CD4-positive, alpha-beta T cell (primary cell): ENCODE results near the gene CDH4. TPM values are rescaled to one million over a fixed set of nuclear protein-coding genes. Genes with fewer than 3 reads are reported as not detected.

Source experiments
- ATAC-seq: fragments of 200-7000 bp; cut with Tn5 transposase; one replicate; pipeline ENCODE4 v1.10.0; 2022; ENCODE audit warnings: mild to moderate bottlenecking; ENCODE audit not compliant: poor library complexity
- CTCF ChIA-PET: fragments of 350-600 bp; sonication (Branson Sonifier 250); formaldehyde crosslinking; loops from one replicate; lab custom pipeline; 2021; ENCODE audit warnings: antibody characterized with exemption, inconsistent platforms; lab: Charles Lee
- POLR2A ChIA-PET: fragments of 350-600 bp; sonication (Branson Sonifier 250); formaldehyde crosslinking; loops from one replicate; lab custom pipeline; 2021; ENCODE audit warnings: antibody characterized with exemption, inconsistent platforms; lab: Charles Lee
- DNase-seq, 14 experiments: peaks; one replicate each; pipeline ENCODE4 v3.0.0-alpha.2; 2013 to 2020; ENCODE audit warnings: mixed read lengths in 2 of 14
- H3K27ac ChIP-seq, 2 donors: one replicate each; pipeline versions ENCODE4 v1.5.1 to v1.7.0; 2013; ENCODE audit warnings: low read length in 2 of 2, low read depth in 1 of 2, mild to moderate bottlenecking in 1 of 2
- H3K27me3 ChIP-seq, 2 experiments: 1 replicate in 1 of 2; 2 replicates in 1 of 2; pipeline versions ENCODE4 v1.6.1 to v1.7.0; 2013; ENCODE audit warnings: low read length in 2 of 2, control low read depth in 1 of 2, mild to moderate bottlenecking in 1 of 2, moderate library complexity in 1 of 2; ENCODE audit not compliant: insufficient read depth in 2 of 2, control insufficient read depth in 1 of 2
- H3K36me3 ChIP-seq: one replicate; pipeline ENCODE4 v1.6.1; 2013; ENCODE audit warnings: low read length, control low read depth; ENCODE audit not compliant: insufficient read depth
- H3K4me1 ChIP-seq: one replicate; pipeline ENCODE4 v1.6.1; 2013; ENCODE audit warnings: low read length, control low read depth; ENCODE audit not compliant: insufficient read depth
- H3K4me3 ChIP-seq: one replicate; pipeline ENCODE4 v1.5.1; 2013; ENCODE audit warnings: mild to moderate bottlenecking, low read length, moderate library complexity
- H3K9me3 ChIP-seq, 2 experiments: 1 replicate in 1 of 2; 2 replicates in 1 of 2; pipeline versions ENCODE4 v1.6.1 to v1.7.0; 2013; ENCODE audit warnings: low read length in 2 of 2, mild to moderate bottlenecking in 2 of 2, control low read depth in 1 of 2, moderate library complexity in 1 of 2; ENCODE audit not compliant: control insufficient read depth in 1 of 2, insufficient read depth in 1 of 2
- H3K27ac Mint-ChIP-seq: one replicate; pipeline ENCODE4 v1.8.0; 2020; ENCODE audit warnings: mixed read lengths
- H3K27me3 Mint-ChIP-seq: one replicate; pipeline ENCODE4 v1.8.0; 2021; ENCODE audit warnings: mixed read lengths
- H3K36me3 Mint-ChIP-seq: one replicate; pipeline ENCODE4 v1.8.0; 2021; ENCODE audit warnings: low read depth, mixed read lengths
- H3K4me1 Mint-ChIP-seq: one replicate; pipeline ENCODE4 v1.8.0; 2021; ENCODE audit warnings: low read depth, mixed read lengths
- H3K4me3 Mint-ChIP-seq: one replicate; pipeline ENCODE4 v1.8.0; 2020; ENCODE audit warnings: mild to moderate bottlenecking, mixed read lengths
- H3K9me3 Mint-ChIP-seq: one replicate; pipeline ENCODE4 v1.8.0; 2020; ENCODE audit warnings: mixed read lengths
- intact Hi-C, 2 experiments: fragments of 100-400 bp; cut with DNase I in 1 of 2; cut with micrococcal nuclease in 1 of 2; formaldehyde crosslinking; loops; one replicate each; pipeline versions ENCODE4 v1.15.1 to v1.9.0; 2023 to 2025; cut with DNase I, micrococcal nuclease
- total RNA-seq, 174 experiments: library from RNA in 2 of 174; stranded (reverse) in 2 of 174; gene quantifications; one replicate each; pipeline ENCODE4 v1.2.3 and lab custom pipeline; 2021 to 2026
- TF ChIP-seq, protein P1 (sequence below): fragments of 200-600 bp; IDR thresholded peaks from one replicate; pipeline ENCODE4 v1.8.0; 2022; ENCODE audit warnings: antibody characterized with exemption, mild to moderate bottlenecking

Gene CDH4
- total RNA-seq, 2 experiments from 2014 or later, result 0.11 TPM

DNA sequence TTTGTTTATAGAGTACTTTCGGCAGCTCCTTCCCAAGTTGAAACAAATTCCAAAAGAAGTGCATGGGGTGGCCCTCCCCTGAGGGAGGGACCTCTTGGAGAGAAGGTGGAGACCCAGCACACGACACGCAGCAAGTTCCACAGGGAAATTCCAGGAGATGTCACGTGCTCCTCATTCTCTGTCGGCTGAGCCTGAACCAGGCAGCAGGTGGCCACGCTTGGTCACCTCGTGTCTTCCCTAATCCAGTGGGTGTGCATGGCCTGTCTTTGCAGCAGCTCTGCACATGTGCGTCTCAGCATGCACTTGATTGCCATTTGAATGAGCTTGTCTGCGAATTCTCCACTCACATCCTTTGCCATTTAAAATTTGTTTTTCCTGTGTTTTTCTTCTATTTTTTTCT lies 357.4 kb downstream of the CDH4 start:
- intact Hi-C loops, result no loop called here
- no peaks in the 10 kb centered on the region for H3K4me1 Mint-ChIP-seq
- no peak overlapping the region for H3K27ac Mint-ChIP-seq
- Histone ChIP-seq H3K27ac (no peak overlapping the region), H3K4me1 (no peaks in the 10 kb centered on the region), H3K36me3 (no peaks in the 10 kb centered on the region), H3K27me3 (no peaks in the 10 kb centered on the region), H3K4me3 (no peak overlapping the region), H3K9me3 (peaks cover 0 to 30% of the 10 kb centered on the region in 2 experiments)
- H3K9me3 Mint-ChIP-seq, result peaks cover 8% of the 10 kb centered on the region
- ATAC-seq, result no peak
- H3K36me3 Mint-ChIP-seq, result no peaks in the 10 kb centered on the region
- DNase-seq, result no peak
- peaks cover 4% of the 10 kb centered on the region for H3K27me3 Mint-ChIP-seq
- CTCF ChIA-PET, result no interaction called here
- TF ChIP-seq, protein P1, sequence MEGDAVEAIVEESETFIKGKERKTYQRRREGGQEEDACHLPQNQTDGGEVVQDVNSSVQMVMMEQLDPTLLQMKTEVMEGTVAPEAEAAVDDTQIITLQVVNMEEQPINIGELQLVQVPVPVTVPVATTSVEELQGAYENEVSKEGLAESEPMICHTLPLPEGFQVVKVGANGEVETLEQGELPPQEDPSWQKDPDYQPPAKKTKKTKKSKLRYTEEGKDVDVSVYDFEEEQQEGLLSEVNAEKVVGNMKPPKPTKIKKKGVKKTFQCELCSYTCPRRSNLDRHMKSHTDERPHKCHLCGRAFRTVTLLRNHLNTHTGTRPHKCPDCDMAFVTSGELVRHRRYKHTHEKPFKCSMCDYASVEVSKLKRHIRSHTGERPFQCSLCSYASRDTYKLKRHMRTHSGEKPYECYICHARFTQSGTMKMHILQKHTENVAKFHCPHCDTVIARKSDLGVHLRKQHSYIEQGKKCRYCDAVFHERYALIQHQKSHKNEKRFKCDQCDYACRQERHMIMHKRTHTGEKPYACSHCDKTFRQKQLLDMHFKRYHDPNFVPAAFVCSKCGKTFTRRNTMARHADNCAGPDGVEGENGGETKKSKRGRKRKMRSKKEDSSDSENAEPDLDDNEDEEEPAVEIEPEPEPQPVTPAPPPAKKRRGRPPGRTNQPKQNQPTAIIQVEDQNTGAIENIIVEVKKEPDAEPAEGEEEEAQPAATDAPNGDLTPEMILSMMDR, result no peak
- POLR2A ChIA-PET, result no interaction called here
- no peak overlapping the region for H3K4me3 Mint-ChIP-seq

DNA sequence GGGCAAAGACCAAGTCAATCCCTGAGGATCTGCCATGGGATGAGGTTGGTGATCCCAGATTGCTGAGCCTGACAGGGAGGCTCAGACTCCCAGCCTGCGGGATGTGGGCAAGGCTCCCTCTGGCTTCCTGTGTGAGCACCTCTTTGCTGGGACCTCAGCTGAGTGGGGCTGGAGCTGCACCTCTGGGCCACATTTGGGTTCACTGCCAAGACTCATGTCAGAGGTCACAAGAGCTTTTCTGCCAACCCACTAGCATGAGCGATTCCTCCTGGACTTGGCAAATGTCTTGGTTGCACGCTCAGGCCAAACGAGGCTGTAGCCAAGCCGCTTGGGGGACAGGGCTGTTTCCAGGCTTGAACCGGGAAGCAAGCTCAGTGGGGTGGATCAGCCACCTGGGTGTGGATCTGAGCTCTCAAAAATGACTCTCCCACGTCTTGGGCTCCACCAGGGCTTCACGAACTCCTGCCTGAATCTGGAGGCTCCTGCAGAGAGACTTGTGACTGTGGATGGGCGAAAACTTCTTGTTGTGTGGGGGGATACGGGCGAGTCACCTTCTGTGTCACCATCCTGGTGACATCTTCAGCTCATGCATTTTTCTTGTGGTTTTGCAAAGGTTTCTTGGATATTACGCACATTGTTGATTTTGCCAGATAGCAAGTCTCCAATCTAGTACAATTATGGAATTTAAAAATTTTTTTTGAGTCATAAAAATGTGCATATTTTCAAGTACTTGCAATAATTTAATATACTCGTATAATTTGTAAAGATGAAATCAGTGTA lies 359.5 kb downstream of the CDH4 start:
- intact Hi-C loops, result no loop called here
- TF ChIP-seq, protein P1, result no peak
- Histone ChIP-seq H3K4me3 (no peak overlapping the region), H3K4me1 (no peaks in the 10 kb centered on the region), H3K36me3 (no peaks in the 10 kb centered on the region), H3K27me3 (no peaks in the 10 kb centered on the region), H3K9me3 (peaks cover 0 to 31% of the 10 kb centered on the region in 2 experiments), H3K27ac (no peak overlapping the region)
- H3K27ac Mint-ChIP-seq, result no peak overlapping the region
- H3K4me3 Mint-ChIP-seq, result no peak overlapping the region
- ChIA-PET CTCF (no interaction called here), POLR2A (no interaction called here)
- ATAC-seq (no peak), DNase-seq (no peak)
- peaks cover 8% of the 10 kb centered on the region for H3K9me3 Mint-ChIP-seq
- no peaks in the 10 kb centered on the region for H3K36me3 Mint-ChIP-seq
- H3K4me1 Mint-ChIP-seq, result no peaks in the 10 kb centered on the region
- peaks cover 4% of the 10 kb centered on the region for H3K27me3 Mint-ChIP-seq

- Mint-ChIP-seq H3K27ac (no peak overlapping the region), H3K4me1 (no peaks in the 10 kb centered on the region), H3K9me3 (peaks cover 8% of the 10 kb centered on the region), H3K27me3 (peaks cover 4% of the 10 kb centered on the region), H3K36me3 (no peaks in the 10 kb centered on the region), H3K4me3 (no peak overlapping the region)
- TF ChIP-seq, protein P1, result no peak
- CTCF ChIA-PET, result no interaction called here
- H3K4me1 ChIP-seq, result no peaks in the 10 kb centered on the region
- H3K4me3 ChIP-seq, result no peak overlapping the region
- H3K9me3 ChIP-seq, result peaks cover 0 to 47% of the 10 kb centered on the region in 2 experiments
- no peaks in the 10 kb centered on the region for H3K36me3 ChIP-seq
- no peak for ATAC-seq
- H3K27ac ChIP-seq, result no peak overlapping the region
- intact Hi-C loops, result no loop called here
- H3K27me3 ChIP-seq, result no peaks in the 10 kb centered on the region
- POLR2A ChIA-PET, result no interaction called here
- no peak for DNase-seq
Observed at GRCh38 chr20:61613917-61614705, 362.1 kb downstream of the CDH4 start.
